HG03558 (cell line): ENCODE data around the gene KRTAP4-12.
"Not testable (repeated sequence)": the region's sequence is repeated elsewhere in the genome, so short reads cannot be mapped to it uniquely, and the experiment has no call there.

Experiments used
- ATAC-seq: cut with Tn5 transposase; IDR thresholded peaks from one replicate; pipeline ENCODE4 v1.9.1; 2021; ENCODE audit warnings: moderate number of reproducible peaks; ENCODE audit not compliant: unreplicated experiment; ENCODE audit errors: extremely low read depth

KRTAP4-12 gene

DNA sequence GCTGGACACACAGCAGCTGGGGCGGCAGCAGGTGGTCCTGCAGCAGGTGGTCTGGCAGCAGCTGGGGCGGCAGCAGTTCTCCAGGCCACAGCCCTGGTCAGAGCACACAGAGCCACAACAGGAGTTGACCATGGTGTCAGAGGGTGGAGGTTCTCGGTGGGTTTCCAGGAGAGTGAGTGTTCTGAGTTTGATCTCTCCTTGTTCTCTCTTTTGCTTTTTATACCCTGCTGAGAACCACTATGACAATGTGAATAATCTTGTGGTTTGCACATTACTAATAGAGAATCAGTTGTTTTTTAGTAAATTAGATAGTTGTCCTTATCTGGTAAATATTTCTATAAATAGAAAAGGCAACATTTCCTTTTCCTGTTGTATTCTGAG, at the start of gene KRTAP4-12:
Gene KRTAP4-12, minus strand, starts transcription at position 192 of the 381 bp plus-strand sequence. Its CDS starts 60 bp downstream, at position 132.
- ATAC-seq = not testable (repeated sequence)

DNA sequence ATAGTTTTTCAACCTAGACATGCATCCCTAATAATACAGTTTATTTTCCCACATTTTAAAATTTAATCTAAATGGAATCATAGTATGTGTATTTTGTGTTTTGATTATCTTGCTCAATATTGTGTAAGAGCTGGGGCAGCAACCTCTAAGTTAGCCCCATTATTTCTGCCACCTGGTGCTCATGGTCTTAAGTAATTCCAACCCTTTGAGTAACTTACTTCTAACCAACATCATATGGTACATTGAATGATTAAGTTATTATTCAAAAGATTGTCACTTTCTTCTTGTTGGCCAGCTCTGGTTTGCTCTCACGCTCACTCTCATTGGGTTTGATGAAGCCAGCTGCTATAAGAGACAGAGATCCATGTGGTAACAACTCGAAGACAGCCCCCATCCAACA, 47.9 kb upstream of the KRTAP4-12 start:
- ATAC-seq = no peak

DNA sequence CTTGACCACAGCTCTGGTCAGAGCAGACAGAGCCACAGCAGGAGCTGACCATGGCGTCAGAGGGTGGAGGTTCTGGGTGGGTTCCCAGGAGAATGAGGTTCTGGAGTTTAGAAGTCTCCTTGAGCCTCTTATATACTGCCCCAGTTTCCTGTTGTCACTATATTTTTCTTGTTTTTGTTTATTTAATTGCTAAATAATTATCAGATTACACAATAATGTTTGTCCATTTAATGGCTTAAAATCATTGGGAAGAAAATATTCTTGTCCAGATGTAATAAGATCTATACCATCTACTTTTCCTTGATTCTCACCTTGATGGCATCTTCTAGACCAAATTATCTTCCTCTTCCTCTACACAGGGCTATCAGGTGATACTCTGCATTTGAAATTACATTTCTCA, 44.1 kb upstream of the KRTAP4-12 start, which contains the start of gene KRTAP4-3:
Gene KRTAP4-3, minus strand, starts transcription at position 101 of the 400 bp plus-strand sequence. Its CDS starts 49 bp downstream, at position 52.
- ATAC-seq = no peak

DNA sequence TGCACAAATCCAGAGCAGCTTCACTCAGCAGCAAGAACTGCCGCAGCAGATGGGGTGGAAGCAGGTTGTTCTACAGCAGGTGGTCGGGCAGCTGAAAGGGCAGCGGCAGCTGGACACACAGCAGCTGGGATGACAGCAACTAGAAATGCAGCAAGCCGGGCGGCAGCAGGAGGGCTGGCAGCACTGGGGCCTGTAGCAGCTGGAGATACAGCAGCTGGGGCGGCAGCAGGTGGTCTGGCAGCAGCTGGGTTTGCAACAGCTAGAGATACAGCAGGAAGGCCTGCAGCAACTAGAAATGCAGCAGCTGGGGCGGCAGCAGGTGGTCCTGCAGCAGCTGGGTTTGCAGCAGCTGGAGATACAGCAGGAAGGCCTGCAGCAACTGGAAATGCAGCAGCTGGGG, 43.6 kb upstream of the KRTAP4-12 start:
- no peak for ATAC-seq

DNA sequence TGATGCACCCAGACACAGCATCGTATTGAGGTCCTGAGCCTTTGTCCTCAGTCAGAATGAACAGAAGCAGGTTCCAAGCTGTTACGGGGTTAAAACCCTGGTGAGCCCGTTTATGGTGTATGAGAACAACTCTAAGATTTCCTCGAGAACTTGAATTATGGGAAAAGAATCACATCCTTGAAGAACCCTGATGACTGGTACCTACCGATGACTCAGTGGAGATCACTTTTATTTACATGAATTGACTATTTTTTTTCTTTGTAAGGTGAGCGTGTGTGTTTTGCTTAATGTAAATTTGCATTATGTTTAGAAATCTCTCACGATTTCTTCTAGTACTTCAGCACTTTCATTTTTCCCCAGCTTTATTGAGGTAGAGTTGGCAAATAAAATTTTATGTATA, 39.8 kb upstream of the KRTAP4-12 start:
- ATAC-seq = no peak

DNA sequence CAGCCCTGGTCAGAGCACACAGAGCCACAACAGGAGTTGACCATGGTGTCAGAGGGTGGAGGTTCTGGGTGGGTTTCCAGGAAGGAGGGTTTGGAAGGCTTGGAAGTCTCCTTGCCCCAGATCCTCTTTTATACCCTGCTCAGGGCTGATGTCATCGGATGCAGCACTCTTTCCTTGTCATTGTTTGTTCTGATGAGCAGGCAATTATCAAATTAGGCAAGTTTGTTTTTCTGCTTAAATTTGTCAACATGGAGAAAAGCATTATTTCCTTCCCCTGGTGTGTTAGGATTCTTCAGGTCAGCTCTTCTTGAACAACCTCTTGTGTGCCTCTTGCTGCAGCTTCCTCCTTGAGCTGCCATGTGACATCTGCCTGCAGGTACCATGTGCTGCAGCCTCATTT, 36.7 kb upstream of the KRTAP4-12 start, which contains the start of gene KRTAP4-4:
Gene KRTAP4-4, minus strand, starts transcription at position 101 of the 400 bp plus-strand sequence. Its CDS starts 57 bp downstream, at position 44.
- ATAC-seq = no peak

DNA sequence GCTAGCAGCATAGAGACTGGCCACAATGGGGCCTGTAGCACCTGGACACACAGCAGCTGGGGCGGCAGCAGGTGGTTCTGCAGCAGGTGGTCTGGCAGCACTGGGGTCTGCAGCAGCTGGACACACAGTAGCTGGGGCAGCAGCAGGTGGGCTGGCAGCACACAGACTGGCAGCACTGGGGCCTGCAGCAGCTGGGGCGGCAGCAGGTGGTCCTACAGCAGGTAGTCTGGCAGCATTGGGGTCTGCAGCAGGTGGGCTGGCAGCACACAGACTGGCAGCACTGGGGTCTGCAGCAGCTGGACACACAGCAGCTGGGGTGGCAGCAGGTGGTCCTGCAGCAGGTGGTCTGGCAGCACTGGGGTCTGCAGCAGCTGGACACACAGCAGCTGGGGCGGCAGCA, 36.2 kb upstream of the KRTAP4-12 start:
- not testable (repeated sequence) for ATAC-seq

DNA sequence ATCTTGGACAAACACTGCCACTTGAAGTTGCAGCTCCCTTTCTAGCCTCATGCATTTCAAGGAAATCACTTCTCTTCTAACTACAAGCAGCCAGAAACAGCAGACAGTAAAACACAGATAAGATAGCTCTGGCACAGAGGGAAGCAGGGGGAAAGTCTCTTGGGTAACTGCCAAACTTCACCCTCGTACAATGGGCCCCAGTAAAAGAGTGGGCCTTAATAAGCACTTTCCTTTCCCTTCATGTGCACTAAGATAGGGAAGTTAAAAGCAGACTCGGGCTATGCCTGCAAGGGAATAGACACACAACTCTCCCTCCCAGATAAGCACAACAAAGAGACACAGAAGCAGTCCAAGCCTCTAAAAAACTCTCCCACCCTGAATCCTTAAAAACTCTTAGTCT, 29.9 kb upstream of the KRTAP4-12 start:
- ATAC-seq = no peak

DNA sequence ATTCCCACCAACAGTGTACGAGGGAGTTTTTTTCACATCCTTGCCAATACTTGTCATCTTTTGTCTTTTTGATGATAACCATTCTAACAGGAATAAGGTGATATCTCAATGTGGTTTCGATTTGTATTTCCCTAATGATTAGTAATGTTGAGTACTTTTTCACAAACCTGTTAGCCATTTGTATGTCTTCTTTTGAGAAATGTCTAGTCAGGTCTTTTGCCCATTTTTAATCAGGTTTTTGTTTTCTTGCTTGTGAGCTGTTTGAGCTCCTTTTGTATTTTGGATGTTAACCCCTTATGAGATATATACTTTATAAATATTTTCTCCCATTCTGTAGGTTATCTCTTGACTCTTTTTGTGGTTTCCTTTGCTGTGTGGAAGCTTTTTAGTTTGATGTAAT, 27.5 kb upstream of the KRTAP4-12 start:
- no peak for ATAC-seq

DNA sequence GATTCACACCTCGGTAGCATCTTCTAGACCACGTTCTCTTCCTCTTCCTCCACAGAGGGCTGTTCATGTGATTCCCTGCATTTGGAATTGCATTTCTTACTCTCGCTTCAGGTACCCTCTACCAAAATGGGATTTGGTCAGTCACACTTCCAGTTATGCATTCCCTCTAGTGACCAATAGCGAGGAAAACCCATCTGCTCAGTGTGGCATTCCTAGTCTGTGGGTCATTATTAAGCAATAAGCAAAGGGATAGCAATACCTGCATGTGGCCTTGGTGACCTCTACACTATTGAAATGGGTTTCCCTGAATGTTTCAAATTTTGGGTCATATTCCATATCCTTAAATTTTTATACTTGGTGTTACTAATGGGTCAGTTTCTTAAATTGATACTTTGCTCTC, 26.0 kb upstream of the KRTAP4-12 start:
- ATAC-seq = no peak

DNA sequence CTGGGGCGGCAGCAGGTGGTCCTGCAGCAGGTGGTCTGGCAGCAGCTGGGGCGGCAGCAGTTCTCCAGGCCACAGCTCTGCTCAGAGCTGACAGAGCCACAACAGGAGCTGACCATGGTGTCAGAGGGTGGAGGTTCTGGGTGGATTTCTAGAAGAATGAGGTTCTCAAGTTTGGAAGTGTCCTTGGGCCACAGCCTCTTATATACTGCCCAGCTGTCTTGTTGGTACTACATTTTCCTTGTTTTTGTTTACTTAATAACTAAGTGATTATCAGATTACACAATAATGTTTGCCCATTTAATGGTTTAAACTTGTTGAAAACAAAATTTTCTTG, 25.6 kb upstream of the KRTAP4-12 start, which contains the start of gene KRTAP4-5:
Gene KRTAP4-5, minus strand, starts transcription at position 174 of the 334 bp plus-strand sequence. Its CDS starts 58 bp downstream, at position 116.
- ATAC-seq = no peak

DNA sequence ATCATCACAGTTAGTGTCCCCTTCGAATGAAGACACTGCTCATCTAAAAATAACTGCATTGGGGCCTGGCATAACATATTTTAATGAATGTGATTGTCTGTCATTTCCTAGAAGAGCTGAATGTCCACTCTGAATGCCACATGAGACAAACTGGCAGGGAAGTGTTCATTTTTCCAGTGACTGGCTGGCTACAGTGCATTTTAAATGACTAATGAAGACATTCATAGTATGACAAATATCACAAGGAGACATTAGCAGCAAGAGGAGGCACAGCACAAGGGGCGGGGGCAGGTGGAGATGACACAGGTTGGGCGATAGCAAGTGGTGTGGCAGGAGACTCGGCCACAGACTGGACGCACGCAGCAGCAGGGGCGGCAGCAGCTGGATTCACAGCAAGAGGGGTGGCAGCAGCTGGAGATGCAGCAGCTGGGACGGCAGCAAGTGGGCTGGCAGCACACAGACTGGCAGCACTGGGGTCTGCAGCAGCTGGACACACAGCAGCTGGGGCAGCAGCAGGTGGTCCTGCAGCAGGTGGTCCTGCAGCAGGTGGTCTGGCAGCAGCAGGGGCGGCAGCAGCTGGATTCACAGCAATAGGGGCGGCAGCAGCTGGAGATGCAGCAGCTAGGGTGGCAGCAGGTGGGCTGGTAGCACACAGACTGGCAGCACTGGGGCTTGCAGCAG, 25.1 kb upstream of the KRTAP4-12 start:
- ATAC-seq = not testable (repeated sequence)

DNA sequence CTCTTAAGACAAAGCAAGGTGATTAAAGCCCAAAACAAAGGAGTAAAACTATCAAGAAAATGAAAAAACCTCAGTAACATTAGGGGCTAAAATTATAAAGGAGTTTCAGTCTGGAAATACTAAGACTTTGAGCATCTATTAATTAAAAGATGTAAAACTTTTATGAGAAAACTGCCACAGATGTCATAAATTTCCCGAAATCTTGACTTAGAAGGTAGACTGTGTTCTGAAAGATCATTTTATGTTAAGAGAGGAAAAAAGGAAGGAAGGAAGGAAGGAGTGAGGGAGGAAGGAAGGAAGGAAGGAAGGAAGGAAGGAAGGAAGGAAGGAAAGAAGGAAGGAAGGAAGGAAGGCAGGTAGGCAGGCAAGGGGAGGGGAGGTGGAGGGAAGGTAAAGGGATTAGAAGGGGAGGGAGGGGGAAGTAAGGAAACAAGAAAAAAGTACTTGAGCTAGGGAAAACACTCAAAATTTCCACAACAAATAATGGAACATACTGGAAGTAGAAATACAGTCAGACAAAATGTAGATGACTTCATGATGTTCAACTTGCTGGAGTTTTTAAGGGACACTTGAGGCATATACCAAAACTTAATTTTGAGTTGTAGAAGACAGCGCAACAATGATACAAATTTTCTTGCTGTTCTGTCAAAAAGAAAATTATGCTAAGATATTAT, 23.7 kb upstream of the KRTAP4-12 start:
- ATAC-seq = no peak

DNA sequence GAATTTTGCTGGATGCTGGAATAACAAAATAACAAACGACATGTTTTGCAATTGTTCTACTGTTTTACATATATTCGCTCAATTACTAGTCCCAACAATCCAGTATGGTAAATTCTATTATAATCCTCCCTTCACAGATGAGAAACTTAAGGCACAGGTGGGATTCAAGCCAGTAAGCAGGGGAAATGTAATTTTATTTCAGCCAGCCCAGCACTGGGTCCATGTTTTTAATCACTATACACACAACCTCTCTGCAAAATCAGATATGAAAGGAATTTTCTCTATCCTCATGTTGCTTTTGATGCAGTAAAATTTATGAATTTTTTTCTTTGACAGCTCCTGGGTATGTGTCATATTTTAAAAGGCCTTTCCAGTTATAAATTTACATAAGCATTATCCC, 21.3 kb upstream of the KRTAP4-12 start:
- no peak for ATAC-seq

DNA sequence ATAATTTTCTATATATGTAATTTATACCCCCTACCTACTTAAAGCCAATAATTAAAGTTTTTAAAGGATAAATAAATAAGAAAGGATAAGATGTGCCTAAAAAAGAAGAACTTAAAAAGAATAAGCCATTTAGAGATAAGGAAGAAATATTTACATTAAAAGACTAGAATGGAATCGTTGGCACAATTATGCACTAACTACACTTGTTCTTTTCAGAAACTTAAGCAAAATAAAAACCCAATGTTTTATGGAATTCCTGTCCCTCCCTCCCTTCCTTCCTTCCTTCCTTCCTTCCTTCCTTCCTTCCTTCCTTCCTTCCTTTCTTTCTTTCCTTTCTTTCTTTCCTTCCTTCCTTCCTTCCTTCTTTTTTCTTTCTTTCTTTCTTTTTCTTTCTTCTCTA, 20.9 kb upstream of the KRTAP4-12 start:
- no peak for ATAC-seq

DNA sequence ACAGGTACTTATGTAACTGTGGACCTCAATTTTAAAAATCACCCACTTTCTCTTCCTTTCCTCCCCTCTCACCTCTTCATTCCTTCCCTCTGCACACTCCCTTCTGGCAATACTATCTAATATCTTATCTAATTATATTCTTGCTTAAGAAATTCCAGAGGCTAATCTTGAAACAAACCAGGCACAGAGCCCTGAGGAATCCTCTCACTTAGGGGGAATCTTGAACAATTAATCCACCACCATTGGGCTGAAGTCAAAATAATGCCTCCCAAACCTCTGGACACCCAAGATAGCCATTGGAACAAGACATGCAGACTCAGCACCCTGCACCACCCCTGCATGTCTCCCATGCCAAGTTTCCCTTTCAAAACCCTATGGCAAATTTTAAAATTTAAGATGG, 17.4 kb upstream of the KRTAP4-12 start:
- no peak for ATAC-seq

DNA sequence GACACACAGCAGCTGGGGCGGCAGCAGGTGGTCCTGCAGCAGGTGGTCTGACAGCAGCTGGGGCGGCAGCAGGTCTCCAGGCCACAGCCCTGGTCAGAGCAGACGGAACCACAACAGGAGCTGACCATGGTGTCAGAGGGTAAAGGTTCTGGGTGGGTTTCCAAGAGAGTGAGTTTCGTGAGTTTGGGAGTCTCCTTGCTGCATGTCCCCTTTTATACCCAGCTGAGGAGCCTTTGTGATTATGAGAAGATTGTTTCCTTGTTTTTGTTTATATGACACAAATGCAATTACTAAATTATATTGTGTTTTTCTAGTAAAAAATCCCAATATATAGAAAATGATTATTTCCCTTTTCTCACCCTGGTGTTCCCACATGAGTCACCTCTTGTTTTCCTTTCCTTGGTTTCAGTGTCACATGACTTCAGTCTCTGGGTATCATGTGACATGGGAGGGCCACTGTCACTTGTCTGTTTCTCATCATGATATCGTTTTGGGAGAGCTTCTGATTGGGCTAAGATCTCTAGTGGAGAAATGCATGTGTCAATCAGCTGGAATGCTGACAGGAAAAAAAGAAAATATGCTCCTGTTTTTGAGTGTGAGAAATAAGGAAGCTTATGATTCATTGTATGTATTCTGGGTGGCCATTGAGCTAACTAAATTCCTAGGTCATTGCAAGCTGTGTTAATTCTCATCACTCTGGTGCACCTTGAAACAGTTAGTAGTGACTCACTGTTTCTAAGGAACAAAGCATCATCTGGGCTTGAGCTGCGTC, 16.6 kb upstream of the KRTAP4-12 start, which contains the start of gene KRTAP4-6:
Gene KRTAP4-6, minus strand, starts transcription at position 185 of the 772 bp plus-strand sequence. Its CDS starts 57 bp downstream, at position 128.
- ATAC-seq = no peak

DNA sequence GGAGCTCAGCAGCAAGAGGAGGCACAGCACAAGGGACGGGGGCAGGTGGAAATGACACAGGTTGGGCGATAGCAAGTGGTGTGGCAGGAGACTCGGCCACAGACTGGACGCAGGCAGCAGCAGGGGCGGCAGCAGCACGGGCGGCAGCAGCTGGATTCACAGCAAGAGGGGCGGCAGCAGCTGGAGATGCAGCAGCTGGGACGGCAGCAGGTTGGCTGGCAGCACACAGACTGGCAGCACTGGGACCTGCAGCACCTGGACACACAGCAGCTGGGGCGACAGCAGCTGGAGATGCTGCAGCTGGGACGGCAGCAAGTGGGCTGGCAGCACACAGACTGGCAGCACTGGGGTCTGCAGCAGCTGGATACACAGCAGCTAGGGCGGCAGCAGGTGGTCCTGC, 15.9 kb upstream of the KRTAP4-12 start:
- ATAC-seq = not testable (repeated sequence)

DNA sequence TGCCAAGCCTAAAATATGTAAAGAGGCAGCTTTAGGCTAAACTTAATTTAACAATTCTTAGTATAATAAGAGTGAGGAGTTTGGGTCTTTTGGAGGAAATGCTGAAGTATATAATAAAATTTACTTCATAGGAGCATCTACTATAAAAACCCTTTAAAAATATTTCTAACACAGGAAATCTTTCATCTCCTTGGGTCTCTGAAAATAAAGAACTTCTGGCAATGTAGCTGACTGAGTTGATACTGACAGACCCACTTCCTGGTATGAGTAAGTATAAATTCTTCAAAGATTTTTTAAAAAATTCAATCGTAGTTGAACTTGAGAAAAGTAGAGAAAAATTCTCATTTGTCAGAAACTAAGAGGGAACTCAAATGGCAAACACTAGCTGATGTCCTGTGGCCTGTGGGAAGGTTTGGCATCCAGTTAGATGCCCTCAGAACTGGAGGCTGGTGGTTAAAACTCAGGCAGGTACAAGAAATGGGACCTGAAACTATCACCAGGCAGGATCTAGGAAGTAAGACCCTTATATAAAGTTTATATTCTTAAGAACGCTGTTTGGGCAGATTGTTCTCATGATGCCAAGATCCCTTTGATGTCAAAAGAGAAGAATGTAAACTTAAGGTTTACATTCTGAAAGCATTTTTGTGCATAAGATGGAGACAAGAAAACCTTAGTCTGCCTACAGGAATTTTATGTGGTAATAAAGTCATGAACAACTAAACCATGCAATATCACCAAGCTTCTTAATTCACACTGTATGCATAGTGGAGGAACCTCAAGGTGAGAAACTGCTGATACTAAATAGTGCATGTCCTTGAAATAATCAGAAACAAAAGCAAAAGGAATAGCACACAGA, 10.1 kb upstream of the KRTAP4-12 start:
- no peak for ATAC-seq

DNA sequence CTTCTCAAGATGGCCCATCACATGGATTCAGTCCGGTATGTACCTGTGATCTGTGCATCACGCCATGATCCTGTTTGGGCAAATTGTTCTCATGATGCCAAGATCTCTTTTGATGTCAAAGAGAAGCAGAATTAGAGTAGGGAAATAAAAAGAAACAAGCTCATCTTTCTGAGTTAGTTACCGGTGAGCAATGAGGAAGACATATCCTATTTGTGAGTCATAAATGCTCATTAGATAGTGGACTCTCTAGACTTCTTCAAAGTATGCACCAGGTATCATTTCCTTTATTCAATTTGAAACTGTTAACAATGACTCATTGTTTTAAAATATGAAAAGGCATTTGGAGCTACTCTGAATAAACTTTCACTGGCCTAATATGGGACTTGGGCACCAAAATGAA, 8.0 kb upstream of the KRTAP4-12 start:
- ATAC-seq = no peak
